Neural cell (in vitro differentiated cells): ENCODE measurements around the gene TNC. TPM values are rescaled to one million over a fixed set of nuclear protein-coding genes. Genes with fewer than 3 reads are reported as not detected.

Experiments used
- H2AFZ ChIP-seq: fragments of 200-600, 300-800 bp; sonication (generic), shearing (Covaris generic); 2 replicates; pipeline ENCODE4 v1.6.0; 2014; ENCODE audit warnings: low read depth, mild to moderate bottlenecking, antibody characterized with exemption, low read length, moderate library complexity
- H3F3A ChIP-seq: fragments of 200-600 bp; shearing (Covaris generic); 2 replicates; pipeline ENCODE4 v1.6.1; 2016; ENCODE audit warnings: mild to moderate bottlenecking, moderate library complexity, mixed read lengths, antibody characterized with exemption, low read length; ENCODE audit not compliant: insufficient read depth, poor library complexity, severe bottlenecking
- H3K27ac ChIP-seq: fragments of 200-600, 300-800 bp; sonication (generic), shearing (Covaris generic); 2 replicates; pipeline ENCODE4 v1.5.1; 2014; ENCODE audit warnings: mild to moderate bottlenecking, low read length, moderate library complexity
- H3K27me3 ChIP-seq: fragments of 300-800, 200-600 bp; sonication (generic), shearing (Covaris generic); 2 replicates; pipeline ENCODE4 v1.6.0; 2014; ENCODE audit warnings: mild to moderate bottlenecking, low read depth, low read length, moderate library complexity; ENCODE audit not compliant: insufficient read depth
- H3K36me3 ChIP-seq: fragments of 300-800, 200-600 bp; sonication (generic), shearing (Covaris generic); 2 replicates; pipeline ENCODE4 v1.5.1; 2014; ENCODE audit warnings: mild to moderate bottlenecking, antibody characterized with exemption, low read length, moderate library complexity; ENCODE audit not compliant: insufficient read depth
- H3K4me2 ChIP-seq: fragments of 300-800, 200-600 bp; sonication (generic), shearing (Covaris generic); 2 replicates; pipeline ENCODE4 v1.6.0; 2014; ENCODE audit warnings: mild to moderate bottlenecking, low read length
- H3K4me3 ChIP-seq: fragments of 300-800, 200-600 bp; sonication (generic), shearing (Covaris generic); 2 replicates; pipeline ENCODE4 v1.5.1; 2014; ENCODE audit warnings: mild to moderate bottlenecking, low read length, moderate library complexity
- H3K79me2 ChIP-seq: fragments of 200-600 bp; shearing (Covaris generic); replicated peaks from 2 replicates; pipeline ENCODE4 v1.6.0; 2014; ENCODE audit warnings: mild to moderate bottlenecking, low read length, moderate library complexity; ENCODE audit not compliant: insufficient read depth
- H3K9ac ChIP-seq: fragments of 300-800, 200-600 bp; sonication (generic), shearing (Covaris generic); 2 replicates; pipeline ENCODE4 v1.6.1; 2016; ENCODE audit warnings: mild to moderate bottlenecking, low read length, mixed read lengths
- H3K9me2 ChIP-seq: fragments of 200-600 bp; shearing (Covaris generic); 2 replicates; pipeline ENCODE4 v1.6.1; 2016; ENCODE audit warnings: mild to moderate bottlenecking, low read length, mixed read lengths; ENCODE audit not compliant: insufficient read depth
- H3K9me3 ChIP-seq: fragments of 200-600, 300-800 bp; sonication (generic), shearing (Covaris generic); 2 replicates; pipeline ENCODE4 v1.6.1; 2016; ENCODE audit warnings: mild to moderate bottlenecking, mixed run types, low read length, moderate library complexity, mixed read lengths
- H4K20me1 ChIP-seq: fragments of 200-600 bp; shearing (Covaris generic); 2 replicates; pipeline ENCODE4 v1.6.1; 2016; ENCODE audit warnings: mild to moderate bottlenecking, mixed run types; ENCODE audit not compliant: insufficient read depth
- EP300 ChIP-seq: fragments of 450-650 bp; conservative IDR thresholded peaks from 2 replicates; pipeline ENCODE4 v1.6.1; 2014; ENCODE audit warnings: antibody characterized with exemption, mild to moderate bottlenecking, moderate library complexity; ENCODE audit not compliant: poor library complexity, severe bottlenecking
- EZH2 ChIP-seq: fragments of 200-600, 300-800 bp; shearing (Covaris generic), sonication (generic); IDR thresholded peaks from 2 replicates; pipeline ENCODE4 v1.6.1; 2014; ENCODE audit warnings: antibody characterized with exemption, low read length, borderline replicate concordance, mild to moderate bottlenecking; ENCODE audit not compliant: insufficient read depth, poor library complexity, severe bottlenecking
- MXI1 ChIP-seq: fragments of 450-650 bp; conservative IDR thresholded peaks from 2 replicates; pipeline ENCODE4 v1.6.1; 2014; ENCODE audit warnings: antibody characterized with exemption, mild to moderate bottlenecking; ENCODE audit not compliant: poor library complexity, severe bottlenecking
- POLR2AphosphoS5 ChIP-seq: IDR thresholded peaks from 2 replicates; pipeline ENCODE4 v1.6.1; 2012
- RAD21 ChIP-seq: fragments of 450-650 bp; conservative IDR thresholded peaks from 2 replicates; pipeline ENCODE4 v1.6.1; 2014; ENCODE audit warnings: antibody characterized with exemption, mild to moderate bottlenecking, moderate library complexity
- SMC3 ChIP-seq: fragments of 450-650 bp; conservative IDR thresholded peaks from 2 replicates; pipeline ENCODE4 v1.6.1; 2014; ENCODE audit warnings: antibody characterized with exemption, mild to moderate bottlenecking, moderate library complexity; ENCODE audit not compliant: poor library complexity
- TAF1 ChIP-seq: IDR thresholded peaks from 2 replicates; pipeline ENCODE4 v1.6.1; 2012; ENCODE audit warnings: low read depth
- polyA plus RNA-seq: library from polyadenylated mRNA; depleted of rRNA; stranded (reverse); fragments of >200 nt; gene quantifications from 2 replicates; pipeline ENCODE4 v1.2.3, GENCODE V29; 2014
- TF ChIP-seq, protein P1 (sequence below): IDR thresholded peaks from 2 replicates; pipeline ENCODE4 v1.6.1; 2012; ENCODE audit warnings: borderline replicate concordance
- TF ChIP-seq, protein P2 (sequence below): fragments of 450-650 bp; IDR thresholded peaks from 2 replicates; pipeline ENCODE4 v1.5.1; 2014; ENCODE audit warnings: antibody characterized with exemption, mild to moderate bottlenecking, moderate library complexity; ENCODE audit not compliant: poor library complexity, severe bottlenecking

Gene TNC
- polyA plus RNA-seq, 1 donor from 2014 or later = 2.1 TPM

DNA sequence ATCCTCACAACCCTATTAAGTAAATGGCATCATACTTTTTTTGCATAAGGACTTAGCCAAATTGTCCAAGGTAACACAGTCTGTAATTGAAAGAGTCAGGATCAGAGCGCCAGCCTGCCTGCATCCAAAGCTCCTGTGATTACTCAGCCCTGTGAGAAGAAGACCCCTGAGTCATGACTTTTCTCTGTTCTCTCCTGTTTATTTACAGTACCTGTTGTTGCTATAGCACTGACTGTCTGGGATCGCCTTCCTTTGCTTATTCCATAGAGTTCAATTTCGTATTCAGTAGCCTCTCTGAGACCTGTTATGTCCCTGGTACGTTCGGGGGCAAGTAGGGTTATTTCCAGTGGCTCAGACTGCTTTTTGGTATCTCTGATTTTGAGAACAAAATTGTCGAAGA is 71.8 kb downstream of the TNC start:
- TF ChIP-seq, protein P1, sequence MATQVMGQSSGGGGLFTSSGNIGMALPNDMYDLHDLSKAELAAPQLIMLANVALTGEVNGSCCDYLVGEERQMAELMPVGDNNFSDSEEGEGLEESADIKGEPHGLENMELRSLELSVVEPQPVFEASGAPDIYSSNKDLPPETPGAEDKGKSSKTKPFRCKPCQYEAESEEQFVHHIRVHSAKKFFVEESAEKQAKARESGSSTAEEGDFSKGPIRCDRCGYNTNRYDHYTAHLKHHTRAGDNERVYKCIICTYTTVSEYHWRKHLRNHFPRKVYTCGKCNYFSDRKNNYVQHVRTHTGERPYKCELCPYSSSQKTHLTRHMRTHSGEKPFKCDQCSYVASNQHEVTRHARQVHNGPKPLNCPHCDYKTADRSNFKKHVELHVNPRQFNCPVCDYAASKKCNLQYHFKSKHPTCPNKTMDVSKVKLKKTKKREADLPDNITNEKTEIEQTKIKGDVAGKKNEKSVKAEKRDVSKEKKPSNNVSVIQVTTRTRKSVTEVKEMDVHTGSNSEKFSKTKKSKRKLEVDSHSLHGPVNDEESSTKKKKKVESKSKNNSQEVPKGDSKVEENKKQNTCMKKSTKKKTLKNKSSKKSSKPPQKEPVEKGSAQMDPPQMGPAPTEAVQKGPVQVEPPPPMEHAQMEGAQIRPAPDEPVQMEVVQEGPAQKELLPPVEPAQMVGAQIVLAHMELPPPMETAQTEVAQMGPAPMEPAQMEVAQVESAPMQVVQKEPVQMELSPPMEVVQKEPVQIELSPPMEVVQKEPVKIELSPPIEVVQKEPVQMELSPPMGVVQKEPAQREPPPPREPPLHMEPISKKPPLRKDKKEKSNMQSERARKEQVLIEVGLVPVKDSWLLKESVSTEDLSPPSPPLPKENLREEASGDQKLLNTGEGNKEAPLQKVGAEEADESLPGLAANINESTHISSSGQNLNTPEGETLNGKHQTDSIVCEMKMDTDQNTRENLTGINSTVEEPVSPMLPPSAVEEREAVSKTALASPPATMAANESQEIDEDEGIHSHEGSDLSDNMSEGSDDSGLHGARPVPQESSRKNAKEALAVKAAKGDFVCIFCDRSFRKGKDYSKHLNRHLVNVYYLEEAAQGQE = no peak
- TF ChIP-seq EZH2 (no peak), MXI1 (no peak), SMC3 (no peak), EP300 (no peak), TAF1 (no peak), RAD21 (no peak), POLR2AphosphoS5 (no peak)
- TF ChIP-seq, protein P2, sequence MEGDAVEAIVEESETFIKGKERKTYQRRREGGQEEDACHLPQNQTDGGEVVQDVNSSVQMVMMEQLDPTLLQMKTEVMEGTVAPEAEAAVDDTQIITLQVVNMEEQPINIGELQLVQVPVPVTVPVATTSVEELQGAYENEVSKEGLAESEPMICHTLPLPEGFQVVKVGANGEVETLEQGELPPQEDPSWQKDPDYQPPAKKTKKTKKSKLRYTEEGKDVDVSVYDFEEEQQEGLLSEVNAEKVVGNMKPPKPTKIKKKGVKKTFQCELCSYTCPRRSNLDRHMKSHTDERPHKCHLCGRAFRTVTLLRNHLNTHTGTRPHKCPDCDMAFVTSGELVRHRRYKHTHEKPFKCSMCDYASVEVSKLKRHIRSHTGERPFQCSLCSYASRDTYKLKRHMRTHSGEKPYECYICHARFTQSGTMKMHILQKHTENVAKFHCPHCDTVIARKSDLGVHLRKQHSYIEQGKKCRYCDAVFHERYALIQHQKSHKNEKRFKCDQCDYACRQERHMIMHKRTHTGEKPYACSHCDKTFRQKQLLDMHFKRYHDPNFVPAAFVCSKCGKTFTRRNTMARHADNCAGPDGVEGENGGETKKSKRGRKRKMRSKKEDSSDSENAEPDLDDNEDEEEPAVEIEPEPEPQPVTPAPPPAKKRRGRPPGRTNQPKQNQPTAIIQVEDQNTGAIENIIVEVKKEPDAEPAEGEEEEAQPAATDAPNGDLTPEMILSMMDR = no peak
- no peak overlapping the region for H3K4me2 ChIP-seq
- no peak overlapping the region for H3K4me3 ChIP-seq
- no peaks in the 10 kb centered on the region for H3K79me2 ChIP-seq
- H3K27me3 ChIP-seq = no peaks in the 10 kb centered on the region
- no peaks in the 10 kb centered on the region for H3F3A ChIP-seq
- H2AFZ ChIP-seq = no peak overlapping the region
- no peak overlapping the region for H3K27ac ChIP-seq
- H3K9ac ChIP-seq = no peak overlapping the region
- H3K9me3 ChIP-seq = no peaks in the 10 kb centered on the region
- H3K9me2 ChIP-seq = no peaks in the 10 kb centered on the region
- no peaks in the 10 kb centered on the region for H4K20me1 ChIP-seq
- no peaks in the 10 kb centered on the region for H3K36me3 ChIP-seq

DNA sequence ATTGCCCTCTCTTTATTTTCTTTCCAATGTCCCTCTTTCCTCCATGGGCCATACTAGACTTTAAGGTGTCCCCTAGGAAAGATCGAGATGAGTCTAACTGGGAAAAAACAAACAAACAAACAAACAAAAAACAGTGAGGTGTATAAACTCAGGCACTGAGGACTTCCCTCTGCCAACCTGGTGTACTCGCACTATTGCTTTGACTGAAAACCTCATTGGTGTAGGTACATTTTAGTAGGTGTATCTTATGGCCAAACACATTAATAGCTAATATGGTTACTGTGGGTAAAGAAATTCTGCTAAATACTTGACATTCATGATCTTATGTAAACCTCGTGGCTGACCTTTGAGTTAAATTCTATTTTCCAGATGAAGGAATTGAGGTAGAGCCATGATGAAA is 74.3 kb downstream of the TNC start:
- TF ChIP-seq SMC3 = no peak
- no peak for TF ChIP-seq RAD21
- TF ChIP-seq, protein P2 = no peak
- TF ChIP-seq TAF1 = no peak
- no peak for TF ChIP-seq EZH2
- TF ChIP-seq, protein P1 = no peak
- no peak for TF ChIP-seq POLR2AphosphoS5
- no peak for TF ChIP-seq MXI1
- TF ChIP-seq EP300 = no peak
- H3K79me2 ChIP-seq = no peaks in the 10 kb centered on the region
- no peaks in the 10 kb centered on the region for H3K36me3 ChIP-seq
- no peaks in the 10 kb centered on the region for H4K20me1 ChIP-seq
- H3K9me2 ChIP-seq = no peaks in the 10 kb centered on the region
- no peaks in the 10 kb centered on the region for H3K9me3 ChIP-seq
- no peak overlapping the region for H2AFZ ChIP-seq
- H3F3A ChIP-seq = no peaks in the 10 kb centered on the region
- no peak overlapping the region for H3K27ac ChIP-seq
- H3K9ac ChIP-seq = no peak overlapping the region
- H3K4me3 ChIP-seq = no peak overlapping the region
- no peaks in the 10 kb centered on the region for H3K27me3 ChIP-seq
- no peak overlapping the region for H3K4me2 ChIP-seq
